ENCODE measurements around the gene SRGAP2C.
"Not testable (repeated sequence)": the region's sequence is repeated elsewhere in the genome, so short reads cannot be mapped to it uniquely, and the experiment has no call there.

SRGAP2C gene

DNA sequence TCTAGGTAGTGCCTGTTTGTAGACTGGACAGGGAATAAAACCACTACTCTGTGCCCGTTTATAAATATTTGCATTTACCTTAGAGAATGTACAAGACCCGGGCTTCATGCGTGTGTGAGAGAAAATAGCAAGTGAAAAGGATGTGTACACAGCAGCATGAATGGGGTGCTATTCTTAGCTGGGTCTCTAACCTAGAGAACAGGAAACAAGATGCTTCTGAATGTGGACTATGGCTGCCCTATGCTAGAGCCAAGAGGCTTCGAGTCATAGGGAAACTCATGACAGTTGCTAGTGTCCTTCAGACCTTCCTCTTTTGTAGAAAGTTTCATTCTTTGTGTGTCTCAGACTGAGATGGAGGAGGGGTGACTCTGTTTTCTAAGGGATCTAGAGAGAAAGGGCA, 39.9 kb downstream of the SRGAP2C start:
- H3K27ac ChIP-seq, H3K4me3 ChIP-seq: not testable (repeated sequence)

DNA sequence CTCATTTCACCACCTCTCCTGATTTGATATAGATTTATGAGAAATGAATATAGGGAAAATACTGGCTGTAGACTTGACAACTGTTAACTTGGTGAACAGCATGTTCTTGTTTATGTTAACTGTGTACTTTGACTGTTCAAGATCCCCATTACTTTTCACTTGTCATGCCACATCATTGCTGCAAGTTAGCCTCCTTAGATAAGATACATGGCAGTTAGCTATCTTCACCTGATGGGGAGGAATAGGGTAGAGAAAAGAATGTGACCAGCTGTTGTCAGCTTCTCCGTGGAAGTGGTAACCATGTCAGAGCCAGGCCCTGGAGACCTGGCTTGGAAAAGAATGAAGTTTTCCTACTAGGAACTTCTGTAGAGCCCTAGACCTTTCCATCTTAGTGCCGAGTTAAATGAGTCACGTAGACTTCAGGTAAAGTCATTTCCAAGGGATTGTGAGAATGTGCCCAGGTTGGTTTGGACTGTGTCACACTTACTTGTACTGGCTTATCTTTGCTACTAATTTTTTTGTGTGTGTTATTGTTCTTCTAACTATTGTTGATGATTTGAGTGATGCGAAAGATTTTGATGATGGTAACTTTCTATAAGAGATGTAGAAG, 41.6 kb downstream of the SRGAP2C start:
- not testable (repeated sequence) for H3K4me3 ChIP-seq, H3K27ac ChIP-seq

- H3K27ac ChIP-seq, H3K4me3 ChIP-seq: not testable (repeated sequence)
Measured at GRCh38 chr1:121226925-121227324, 42.1 kb downstream of the SRGAP2C start.

GRCh38 chr1:121227544-121228330, 43.0 kb downstream of the SRGAP2C start:
- H3K4me3 ChIP-seq, H3K27ac ChIP-seq: not testable (repeated sequence)

GRCh38 chr1:121230636-121231035, 45.9 kb downstream of the SRGAP2C start:
- H3K27ac ChIP-seq, H3K4me3 ChIP-seq: not testable (repeated sequence)

GRCh38 chr1:121232445-121233125, 47.8 kb downstream of the SRGAP2C start:
- not testable (repeated sequence) for H3K4me3 ChIP-seq

DNA sequence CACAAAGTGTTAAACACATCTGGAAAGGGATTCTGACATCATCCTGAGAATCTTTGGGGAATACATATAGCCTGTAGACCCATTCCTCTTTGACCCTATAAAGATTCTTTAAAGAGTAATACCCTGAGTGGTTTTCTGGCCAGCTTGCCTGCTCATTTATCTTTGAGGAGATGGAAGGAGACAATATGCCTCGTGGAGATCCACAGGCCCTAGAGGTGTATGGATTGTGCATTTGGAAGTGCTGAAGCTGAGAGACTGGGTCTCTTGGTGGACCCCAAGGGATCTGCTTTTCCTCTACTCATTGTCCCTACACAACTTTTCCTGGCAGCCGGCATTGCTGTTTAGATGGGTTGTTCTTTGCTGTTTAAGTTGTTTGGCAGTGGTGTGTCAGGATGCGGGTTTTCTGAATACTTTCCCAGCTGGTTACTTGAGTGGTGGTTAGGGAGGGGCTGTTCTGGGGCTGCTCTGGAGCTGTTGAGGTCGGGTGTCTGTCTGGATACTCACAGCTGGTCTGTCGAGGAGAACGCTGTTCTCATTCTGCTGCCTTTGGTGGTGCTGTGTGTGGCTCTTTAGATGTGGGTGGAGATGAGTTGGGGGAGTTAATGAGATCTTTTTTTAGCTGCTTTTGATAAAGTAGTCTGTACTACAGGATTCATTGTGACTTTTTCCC, 49.5 kb downstream of the SRGAP2C start:
- not testable (repeated sequence) for H3K4me3 ChIP-seq

More at GRCh38 chr1:121232445-121233125, 47.8 kb downstream of the SRGAP2C start:
- H3K27ac ChIP-seq, result not testable (repeated sequence)

DNA sequence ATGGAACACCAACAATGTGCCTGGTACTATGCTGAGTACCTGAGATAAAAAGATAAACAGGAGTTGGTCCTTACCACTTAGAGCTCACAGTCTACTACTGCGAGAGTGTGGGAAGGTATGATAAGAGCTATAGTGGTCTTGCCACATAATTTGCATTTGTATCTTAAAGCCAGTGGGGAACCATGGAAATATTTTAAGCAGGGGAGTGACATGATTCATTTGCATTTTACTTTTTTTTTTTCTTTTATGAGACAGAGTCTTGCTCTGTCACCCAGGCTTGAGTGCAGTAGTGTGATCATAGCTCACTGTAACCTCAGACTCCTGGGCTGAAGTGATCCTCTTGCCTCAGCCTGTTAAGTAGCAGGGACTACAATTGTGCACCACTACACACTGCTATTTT, 53.6 kb downstream of the SRGAP2C start:
- H3K27ac ChIP-seq, H3K4me3 ChIP-seq: not testable (repeated sequence)

More for the DNA sequence above, 49.5 kb downstream of the SRGAP2C start:
- not testable (repeated sequence) for H3K27ac ChIP-seq

- not testable (repeated sequence) for H3K27ac ChIP-seq, H3K4me3 ChIP-seq
Measured at GRCh38 chr1:121243913-121244312, 59.1 kb downstream of the SRGAP2C start.

DNA sequence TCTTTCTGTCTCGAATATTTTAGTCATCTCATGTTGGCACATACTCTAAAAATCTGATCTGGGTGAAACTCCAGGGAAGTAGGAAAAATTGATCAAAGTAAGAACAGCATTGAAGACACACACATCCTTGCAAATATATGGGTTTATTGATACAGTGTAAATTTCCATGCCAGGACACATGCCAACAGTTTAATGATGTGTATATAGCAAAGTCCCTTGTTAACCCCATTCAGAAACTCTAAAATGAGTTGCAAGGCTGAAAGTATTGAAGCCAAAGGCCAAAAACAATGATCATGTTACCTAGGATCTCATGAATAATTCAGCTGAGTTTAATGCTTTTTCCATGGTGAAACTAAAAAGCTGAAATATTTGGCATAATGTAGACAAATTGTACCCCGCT, 61.6 kb downstream of the SRGAP2C start:
- H3K4me3 ChIP-seq, H3K27ac ChIP-seq: not testable (repeated sequence)

DNA sequence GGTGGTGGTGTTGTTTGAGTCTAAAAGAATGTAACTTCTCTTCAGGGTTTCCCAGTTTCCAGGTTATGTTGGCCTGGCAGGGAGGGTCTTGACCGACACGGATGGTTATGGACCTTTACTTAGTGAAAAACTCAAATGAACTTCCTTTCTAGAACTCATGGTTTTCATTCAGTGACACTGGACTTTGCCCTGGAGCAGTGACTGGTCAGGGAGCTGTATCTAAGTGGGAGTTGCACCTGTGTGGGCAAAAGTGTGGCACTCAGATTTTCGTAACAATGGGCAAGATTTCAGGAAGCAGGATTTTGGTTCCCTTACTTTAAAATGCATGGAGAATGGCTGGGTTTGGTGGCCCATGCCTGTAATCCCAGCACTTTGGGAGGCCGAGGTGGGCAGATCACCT, 67.9 kb downstream of the SRGAP2C start:
- not testable (repeated sequence) for H3K27ac ChIP-seq

DNA sequence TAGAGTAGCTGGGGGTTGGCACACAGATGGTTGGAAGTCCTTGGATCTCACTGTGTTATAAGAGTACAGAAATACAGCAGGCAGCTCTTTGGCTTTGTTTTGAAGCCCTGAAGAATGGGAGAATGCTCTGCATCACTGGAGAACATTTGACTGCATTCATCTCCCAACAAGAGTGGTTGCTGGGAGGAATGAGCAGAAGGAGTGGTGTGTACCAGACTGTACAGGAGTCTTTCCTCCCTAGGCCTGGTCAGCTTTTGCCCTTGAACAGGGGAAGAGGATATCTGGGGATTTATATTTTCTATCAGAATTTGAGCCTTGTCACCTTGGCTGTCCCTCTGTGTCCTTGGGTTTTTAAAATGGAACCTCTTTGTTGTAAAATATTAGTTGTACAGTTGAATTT, 69.8 kb downstream of the SRGAP2C start:
- not testable (repeated sequence) for H3K27ac ChIP-seq, H3K4me3 ChIP-seq

More for the DNA sequence above, 67.9 kb downstream of the SRGAP2C start:
- not testable (repeated sequence) for H3K4me3 ChIP-seq

DNA sequence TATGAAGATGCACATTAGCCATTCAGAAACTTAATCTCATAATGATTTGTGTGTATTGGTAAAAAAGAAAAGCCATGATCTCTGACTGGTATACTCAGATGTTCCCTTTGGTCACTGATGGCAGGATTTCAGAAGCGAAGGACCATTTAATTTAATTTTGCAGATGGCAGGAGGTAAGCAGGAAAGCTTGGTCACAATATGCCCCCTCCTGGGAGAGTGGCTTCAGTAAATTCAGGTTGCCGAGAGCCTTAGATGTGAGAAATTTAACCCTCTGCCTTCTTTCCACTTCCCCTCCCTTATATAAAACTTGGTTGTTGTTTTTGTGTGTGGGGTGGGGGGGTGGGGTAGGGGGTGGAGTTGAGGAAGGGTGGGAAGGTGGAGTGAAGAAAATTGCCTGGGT, 72.9 kb downstream of the SRGAP2C start:
- not testable (repeated sequence) for H3K27ac ChIP-seq, H3K4me3 ChIP-seq

GRCh38 chr1:121258134-121258533, 73.4 kb downstream of the SRGAP2C start:
- not testable (repeated sequence) for H3K4me3 ChIP-seq, H3K27ac ChIP-seq

- H3K27ac ChIP-seq, H3K4me3 ChIP-seq: not testable (repeated sequence)
Measured at GRCh38 chr1:121260205-121260604, 75.4 kb downstream of the SRGAP2C start.

GRCh38 chr1:121262163-121262562, 77.4 kb downstream of the SRGAP2C start:
- H3K4me3 ChIP-seq, H3K27ac ChIP-seq: not testable (repeated sequence)

DNA sequence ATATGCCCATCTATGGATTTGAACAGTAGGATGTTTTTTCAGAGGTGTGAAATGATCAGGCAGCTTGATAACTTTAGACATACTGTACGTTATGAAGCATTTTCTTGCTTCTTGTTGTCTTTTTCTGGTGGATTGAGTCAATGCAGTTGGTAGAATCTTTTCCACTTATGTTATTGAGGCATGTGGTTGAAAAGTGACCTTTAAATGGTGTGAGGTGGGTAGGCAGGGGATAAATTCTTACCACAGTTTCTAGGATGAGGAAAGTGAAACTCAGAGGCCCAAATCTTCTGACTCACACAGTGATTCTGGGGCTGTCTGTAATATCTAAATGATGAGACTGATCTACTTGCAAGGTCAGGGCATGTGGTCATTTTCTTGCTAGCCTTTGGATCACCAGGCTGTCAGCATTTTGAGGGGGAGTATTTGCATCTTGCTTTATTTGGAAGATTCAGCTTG, 79.0 kb downstream of the SRGAP2C start:
- H3K4me3 ChIP-seq, result not testable (repeated sequence)

DNA sequence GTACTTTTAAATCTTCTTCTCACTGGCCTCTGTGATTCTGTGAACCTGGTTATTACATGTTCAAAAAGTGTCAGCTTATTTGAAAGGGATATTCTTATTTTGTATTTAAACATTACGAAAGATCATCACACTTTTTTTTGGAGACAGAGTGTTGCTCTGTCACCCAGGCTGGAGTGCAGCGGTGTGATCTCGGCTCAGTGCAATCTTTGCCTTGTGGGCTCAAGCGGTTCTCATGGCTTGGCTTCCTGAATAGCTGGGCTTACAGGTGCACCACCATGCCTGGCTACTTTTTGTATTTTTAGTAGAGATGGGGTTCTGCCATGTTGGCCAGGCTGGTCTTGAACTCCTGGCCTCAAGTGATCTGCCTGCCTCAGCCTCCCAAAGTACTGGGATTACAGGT, 82.3 kb downstream of the SRGAP2C start:
- not testable (repeated sequence) for H3K27ac ChIP-seq, H3K4me3 ChIP-seq

More for the DNA sequence above, 79.0 kb downstream of the SRGAP2C start:
- H3K27ac ChIP-seq, result not testable (repeated sequence)

- H3K4me3 ChIP-seq, H3K27ac ChIP-seq: not testable (repeated sequence)
Measured at GRCh38 chr1:121269309-121269708, 84.5 kb downstream of the SRGAP2C start.

GRCh38 chr1:121269973-121270372, 85.2 kb downstream of the SRGAP2C start:
- H3K4me3 ChIP-seq, result not testable (repeated sequence)
- peak overlapping the region in 1 of 21 experiments; percentile 29 for H3K27ac ChIP-seq

Data from skin epidermis (tissue), 12 donors.